Hematopoietic multipotent progenitor cell treated with erythropoietin and hydrocortisone succinate and interleukin-3 and kit ligand, for 8 days (in vitro differentiated cells): ENCODE results near the gene ATP8A2.

ENCODE experiments used
- DNase-seq: peaks from one replicate; pipeline ENCODE4 v3.0.0-alpha.2; 2015

The ATP8A2 gene

DNA sequence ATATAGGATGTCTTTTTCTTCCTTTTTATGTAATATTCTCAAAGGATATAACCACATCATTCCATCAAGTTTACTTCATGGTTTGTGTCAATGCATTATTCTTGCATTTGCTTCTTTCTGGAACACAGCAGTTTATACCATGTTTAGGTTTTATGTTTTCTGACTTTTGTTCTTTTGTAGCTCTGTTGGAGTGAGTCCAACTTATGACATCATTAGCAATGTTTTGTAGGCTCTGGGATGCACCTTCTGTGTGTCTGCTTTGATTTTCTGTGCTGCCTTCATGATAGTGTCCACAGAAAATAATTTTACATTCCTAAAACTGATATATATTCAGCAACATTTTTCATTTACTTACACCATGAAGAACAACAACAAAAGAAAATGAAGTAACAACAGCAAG lies 611.1 kb downstream of the ATP8A2 start:
- no peak for DNase-seq

DNA sequence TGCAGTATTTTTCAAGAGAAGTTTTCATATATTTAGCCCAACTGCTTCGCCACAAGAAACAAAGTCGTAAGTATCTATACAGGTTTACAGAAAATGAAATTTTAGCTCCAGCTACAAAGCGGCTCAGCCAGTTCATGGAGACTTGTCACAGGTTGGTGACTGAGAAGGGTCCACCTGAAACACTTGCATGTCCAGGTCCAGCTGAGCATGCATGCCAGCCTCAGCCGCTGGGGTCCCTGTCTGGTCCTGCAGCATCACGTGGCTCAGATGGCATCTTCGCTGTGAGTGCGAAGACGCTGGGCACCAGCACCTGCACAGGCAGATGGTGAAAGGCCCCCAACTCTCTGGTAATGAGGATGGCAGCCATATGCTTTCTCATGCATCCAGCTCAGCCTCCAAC lies 616.2 kb downstream of the ATP8A2 start:
- DNase-seq = no peak

DNA sequence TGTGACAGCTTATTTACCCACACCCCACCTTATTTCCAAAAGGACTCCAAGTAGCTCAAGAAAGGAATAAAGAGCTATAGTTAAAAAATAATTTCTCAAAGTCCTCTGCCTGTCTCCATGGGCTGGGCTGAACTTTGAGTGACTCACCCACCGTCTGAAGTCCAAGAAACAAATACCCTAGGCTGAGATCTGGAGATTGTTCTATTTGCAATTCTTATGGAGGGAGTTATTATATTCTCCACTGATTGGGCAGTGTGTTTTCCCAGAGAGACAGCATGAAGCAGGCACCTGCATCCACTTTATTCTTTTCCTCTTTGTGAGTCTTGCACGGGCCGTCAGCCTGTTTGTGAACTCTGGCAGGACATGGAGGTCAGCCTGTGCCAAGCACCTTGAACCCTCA lies 616.9 kb downstream of the ATP8A2 start:
- no peak for DNase-seq

DNA sequence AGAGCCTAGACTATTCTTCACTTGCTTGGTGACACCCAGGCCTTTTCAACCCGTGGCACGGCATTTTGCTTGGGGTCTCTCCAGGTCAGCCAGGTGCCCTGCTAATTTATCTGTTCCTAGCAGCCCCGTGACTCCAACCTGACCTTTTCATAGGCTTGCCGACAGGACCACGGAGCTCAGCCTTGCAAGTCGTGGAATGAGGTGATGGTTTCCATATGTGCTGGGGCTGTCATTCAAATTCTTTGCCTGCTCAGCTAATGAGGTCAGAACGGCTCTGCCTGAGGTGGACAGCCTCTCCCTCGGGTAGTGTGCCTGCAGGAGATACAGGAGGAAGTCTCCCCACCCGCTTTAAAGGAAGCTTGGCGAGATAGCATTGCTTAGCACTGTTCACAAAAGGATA lies 619.0 kb downstream of the ATP8A2 start:
- DNase-seq = no peak

DNA sequence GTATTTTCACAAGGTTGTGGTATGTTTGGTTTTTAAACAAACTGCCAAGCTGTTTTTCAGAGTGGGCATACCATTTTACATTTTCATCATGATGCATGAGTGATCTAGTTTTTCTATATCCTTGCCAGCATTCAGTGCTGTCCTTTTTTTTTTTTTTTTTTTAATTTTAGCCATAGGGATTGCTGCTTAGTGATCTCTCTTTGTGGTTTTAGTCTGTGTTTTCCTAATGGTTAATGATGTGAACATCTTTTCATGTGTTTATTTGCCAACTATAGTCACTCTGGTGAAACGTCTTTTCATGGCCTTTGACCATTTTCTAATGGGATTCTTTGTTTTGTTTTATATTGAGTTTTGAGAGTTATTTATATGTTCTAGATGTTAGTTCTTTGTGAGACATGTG lies 620.3 kb downstream of the ATP8A2 start:
- no peak for DNase-seq

DNA sequence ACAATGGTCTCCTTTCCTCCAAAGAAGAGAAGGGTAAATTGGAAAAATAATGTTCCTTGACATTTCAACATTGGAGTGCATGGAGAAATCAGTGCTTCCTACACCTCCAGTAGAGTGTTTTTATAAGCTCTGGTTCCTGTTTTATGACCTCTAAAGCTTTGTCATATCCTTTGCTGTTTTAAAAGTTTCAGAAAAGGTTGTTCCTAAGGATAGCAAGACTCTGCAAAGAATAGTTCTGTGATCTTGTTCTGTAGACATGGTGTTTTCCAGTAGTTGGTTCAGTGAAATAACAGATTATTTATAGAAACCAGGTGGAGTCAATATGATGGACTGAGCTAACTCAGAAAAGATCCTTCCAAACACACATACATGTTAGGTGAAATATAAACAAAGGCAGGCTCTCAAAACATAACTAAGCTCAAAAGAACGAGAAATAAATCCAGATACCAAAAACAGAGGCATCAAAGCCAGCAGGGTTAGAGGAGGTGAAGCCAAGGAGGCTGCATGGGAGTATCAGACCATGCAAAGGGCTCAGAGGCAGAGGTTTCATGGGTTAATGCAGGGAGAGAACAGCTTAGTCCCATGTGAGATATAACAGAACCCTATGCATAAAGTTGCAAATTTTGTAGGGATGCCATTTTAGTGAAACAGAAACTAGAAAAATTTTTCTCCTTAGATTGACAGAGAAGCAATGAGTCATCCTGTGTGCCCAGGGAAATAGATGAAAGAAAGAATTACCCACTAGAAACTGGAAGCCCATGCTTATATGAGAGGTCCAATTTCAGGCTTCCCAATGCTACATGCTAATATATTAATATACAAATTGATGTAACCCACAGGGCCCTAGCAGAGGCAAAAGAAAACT lies 635.7 kb downstream of the ATP8A2 start:
- no peak for DNase-seq

DNA sequence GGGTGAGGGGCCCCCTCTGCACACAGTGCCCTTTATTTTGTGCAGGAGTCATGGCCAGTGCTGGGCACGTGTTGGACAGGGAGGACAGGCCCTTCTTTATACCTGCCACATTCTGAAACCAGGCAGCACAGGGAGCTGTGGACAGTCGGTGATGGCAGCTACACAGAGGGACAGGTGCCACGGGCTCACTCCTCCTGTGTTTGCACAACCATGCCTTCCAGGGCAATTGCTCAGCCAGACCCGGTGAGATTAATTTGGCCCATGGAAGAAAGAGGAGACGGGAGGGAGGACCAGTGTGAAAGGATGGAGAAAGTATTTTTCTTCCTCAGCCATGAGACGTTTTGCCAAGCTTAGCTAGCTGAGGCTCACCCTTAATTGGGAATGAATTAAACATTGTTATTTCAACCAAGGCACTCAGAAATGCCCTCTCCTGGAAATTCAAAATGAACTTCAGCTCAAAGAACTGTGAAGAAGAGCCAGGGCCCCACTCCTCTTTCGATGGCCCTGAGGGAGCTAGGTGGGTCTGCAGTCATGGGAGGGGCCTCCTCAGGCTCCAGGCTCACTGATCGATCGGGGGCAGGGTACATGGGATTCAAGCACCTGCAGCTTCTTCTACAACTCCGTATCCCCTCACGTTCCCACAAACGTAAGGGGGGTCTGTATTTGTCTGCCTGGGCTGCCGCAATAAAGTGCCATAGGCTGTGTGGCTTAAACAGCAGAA lies 638.9 kb downstream of the ATP8A2 start:
- no peak for DNase-seq

DNA sequence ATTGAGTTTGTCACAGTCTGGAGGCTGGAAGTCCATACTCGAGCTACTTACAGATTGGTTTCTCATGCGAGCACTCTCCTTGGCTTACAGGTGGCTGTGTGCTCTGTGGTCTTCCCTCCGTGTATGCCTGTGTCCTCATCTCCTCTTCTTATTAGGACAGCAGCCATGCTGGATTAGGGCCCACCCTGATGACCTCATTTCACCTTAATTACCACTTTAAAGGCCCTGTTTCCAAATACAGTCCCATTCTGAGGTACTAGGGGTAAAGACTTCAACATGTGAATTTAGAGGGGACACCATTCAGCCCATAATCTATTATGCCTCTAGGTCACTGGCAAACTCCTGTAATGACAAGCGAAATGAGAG lies 639.4 kb downstream of the ATP8A2 start:
- DNase-seq = no peak

DNA sequence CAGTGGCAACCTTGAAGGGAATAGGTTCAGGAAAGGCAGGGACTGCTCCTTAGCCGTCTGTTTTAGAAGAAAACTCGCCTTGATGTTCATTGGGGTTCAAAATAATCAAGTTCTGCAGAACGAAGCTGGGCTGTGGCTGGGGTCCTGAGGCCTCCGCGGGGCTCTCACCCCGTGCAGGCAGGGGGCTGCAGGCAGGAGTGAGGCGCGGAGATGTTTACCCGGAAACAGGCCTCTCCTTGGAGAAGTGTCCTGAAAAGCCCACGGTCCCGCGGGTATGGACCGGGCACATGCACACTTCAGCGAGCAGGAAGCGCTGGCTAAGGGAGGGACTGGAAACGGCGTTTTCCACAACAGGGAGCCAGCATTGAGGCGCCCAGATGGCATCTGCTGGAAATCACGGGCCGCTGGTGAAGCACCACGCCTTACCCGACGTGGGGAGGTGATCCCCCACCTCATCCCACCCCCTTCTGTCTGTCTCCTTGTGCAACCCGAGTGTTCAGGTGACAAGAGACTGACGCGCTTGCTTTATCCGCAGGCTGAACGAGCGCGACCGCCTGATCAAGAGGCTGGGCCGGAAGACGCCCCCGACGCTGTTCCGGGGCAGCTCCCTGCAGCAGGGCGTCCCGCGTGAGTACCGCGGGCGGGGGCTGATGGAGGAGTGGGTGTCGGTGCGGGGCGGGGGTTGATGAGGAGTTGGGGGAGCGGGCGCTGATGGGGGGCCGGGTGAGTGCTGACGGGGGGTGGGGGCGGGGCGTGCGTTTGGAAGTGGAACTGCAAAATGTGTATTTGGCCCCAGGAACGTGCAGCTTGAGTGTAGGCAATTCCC lies 640.4 kb downstream of the ATP8A2 start:
- DNase-seq = no peak

DNA sequence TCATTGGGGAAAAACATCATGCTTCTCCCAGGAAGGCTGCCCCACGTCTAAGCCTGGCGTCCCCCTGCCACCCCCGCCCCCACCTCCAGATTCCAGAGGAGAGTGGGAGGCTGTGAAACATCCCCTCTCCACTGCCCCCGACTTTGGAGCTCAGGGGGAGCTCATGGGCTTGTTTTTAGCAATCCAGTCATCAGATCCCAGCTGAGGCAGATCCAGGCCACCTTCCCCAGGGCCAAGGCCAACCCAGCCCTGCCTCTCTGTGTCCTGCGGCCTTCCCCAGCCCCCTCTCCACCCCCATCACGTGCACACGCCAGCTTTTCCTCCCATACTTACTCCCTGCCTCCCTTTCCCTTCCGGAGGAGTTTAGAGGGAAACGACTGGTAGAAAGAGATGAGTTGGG lies 641.2 kb downstream of the ATP8A2 start:
- no peak for DNase-seq

DNA sequence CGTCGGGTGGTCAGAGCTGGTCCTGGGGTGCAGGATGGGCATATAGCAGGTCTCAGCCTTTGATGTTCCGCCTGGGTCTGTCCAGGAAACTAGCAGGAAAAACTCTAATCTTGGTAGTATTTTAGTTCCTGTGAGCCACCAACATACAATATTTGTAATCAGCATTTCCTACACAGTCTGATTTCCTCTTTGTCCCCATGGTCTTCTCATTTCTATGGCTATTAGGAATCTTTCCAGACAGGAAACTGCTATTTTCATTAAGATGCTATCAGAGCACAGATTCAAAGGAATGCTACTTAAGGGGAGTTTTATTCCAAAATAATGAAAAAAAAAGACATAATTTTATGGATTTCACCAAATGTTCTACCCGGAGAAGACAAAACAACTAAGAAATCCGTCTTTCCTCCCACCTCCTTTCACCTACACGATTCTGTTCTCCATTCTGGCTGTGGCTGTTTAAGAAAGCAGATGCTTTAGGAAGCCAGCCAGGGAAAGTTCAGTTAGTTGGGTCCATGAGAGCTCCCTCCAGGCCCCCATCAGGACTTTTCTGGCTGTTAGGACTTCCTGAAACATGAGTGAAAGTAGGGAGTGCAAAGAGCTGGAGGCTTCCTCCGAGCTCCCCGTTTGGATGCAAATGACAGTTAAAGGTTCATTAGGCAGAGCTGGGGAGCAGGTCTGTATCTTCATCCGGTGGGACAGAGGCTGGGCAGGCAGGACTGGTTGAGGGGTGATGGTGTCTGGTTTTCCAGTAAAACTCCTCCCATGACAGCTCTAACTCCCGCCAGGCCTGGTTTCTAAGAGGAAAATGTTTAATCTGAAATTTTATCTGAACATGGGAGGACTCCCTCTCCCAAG lies 643.7 kb downstream of the ATP8A2 start:
- no peak for DNase-seq

DNA sequence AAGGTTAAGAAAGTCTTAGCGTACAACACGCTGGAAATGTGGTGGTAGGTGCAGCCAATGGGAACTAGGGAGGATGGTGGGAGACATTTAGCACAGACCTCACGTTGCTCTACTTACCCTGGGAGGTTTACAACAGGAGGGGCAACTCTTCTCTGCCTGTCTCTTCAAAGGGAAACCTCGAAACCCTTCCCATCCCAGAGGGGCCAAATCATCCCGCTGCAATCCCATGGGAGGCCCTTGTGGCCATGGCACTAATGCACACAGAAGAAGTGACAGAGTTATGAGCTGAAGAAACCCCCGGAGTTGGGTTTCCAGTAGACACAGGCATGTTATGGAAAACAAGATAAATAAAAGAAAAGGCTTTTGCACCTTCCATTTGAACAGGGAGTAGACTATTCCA lies 644.4 kb downstream of the ATP8A2 start:
- DNase-seq = no peak

DNA sequence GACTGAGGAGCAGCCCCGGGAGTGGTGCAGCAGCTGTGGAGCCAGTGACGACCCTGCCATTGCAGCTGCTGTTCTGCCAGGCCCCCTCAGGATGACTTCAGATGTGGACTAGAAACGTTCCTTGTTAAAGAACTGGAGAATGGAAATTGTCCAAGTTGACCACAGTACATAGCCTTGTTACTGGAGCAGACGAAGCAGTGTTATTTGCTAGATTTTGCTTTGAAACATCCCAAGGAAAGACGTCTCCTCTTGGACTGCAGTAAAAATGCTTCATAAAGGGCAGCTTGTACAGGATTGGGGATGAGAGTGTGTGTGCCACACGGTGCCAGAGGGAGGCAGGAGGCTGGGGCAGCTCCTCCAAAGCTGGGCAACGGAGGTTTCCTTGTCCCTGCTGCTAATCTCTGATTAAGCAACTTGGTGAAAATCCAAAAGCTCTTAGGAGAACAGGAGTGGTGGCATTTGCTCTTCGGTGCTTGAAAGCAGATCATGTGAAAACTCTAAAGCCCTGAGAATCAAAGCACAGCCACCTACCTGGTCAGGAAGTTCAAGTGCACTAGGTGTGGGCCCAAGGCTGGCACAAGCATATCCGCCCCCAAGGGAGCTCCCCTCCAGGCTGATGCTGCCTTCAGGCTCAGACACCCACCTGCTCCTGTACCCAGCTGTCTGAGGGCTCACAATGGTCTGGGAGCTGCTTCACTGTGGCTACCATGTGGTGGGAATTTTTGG lies 645.6 kb downstream of the ATP8A2 start:
- DNase-seq = no peak

DNA sequence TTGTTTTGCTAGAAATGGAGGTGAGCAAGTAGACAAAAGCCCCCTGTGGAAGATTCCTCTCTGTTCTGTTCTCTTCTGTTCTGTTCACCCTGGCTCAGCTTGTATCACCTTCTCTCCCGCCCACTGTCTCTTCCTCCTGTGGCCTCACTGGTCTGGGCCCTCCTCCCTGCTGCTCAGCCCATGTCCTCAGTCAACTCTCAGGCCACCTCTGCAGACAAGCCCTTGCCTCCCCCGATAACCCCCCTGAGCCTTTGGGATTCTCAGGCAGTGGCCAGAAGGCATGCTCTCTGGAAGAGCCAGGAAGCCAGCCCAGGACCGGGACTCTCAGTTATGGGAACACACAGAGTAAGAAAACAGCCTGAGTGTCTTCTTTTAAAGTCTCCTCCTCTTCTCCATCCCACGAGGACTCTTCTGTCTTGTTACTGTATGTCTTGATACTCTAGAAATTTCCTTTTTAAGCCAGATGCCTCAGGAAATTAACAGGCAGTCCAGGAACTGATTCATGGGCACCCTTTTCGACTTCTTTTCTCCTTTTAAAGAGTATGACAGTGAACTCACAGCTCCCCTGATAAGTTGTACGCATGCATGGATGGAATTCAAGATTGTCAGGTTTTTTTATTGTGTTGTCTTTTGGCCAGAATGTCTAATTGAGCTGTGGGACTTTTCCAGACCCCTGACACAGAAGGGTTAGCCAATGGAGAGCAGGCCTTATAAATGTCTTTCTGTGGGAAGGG lies 646.3 kb downstream of the ATP8A2 start:
- no peak for DNase-seq

DNA sequence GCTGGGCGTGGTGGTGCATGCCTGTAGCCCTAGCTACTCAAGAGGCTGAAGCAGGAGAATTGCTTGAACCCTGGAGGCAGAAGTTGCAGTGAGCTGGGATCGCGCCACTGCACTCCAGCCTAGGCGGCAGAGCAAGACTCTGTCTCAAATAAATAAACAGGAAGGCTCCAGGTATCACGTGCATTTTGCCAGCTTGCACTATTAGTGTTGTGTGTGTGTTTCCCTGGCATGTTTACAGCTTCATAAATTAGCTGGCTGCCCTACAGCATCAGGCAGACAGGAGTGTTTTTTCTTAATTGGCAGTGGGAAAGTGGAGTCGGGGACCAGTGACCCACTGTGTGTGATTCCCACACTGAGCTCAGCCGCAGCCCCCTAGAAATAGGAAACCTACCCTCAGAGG lies 647.5 kb downstream of the ATP8A2 start:
- DNase-seq = no peak

DNA sequence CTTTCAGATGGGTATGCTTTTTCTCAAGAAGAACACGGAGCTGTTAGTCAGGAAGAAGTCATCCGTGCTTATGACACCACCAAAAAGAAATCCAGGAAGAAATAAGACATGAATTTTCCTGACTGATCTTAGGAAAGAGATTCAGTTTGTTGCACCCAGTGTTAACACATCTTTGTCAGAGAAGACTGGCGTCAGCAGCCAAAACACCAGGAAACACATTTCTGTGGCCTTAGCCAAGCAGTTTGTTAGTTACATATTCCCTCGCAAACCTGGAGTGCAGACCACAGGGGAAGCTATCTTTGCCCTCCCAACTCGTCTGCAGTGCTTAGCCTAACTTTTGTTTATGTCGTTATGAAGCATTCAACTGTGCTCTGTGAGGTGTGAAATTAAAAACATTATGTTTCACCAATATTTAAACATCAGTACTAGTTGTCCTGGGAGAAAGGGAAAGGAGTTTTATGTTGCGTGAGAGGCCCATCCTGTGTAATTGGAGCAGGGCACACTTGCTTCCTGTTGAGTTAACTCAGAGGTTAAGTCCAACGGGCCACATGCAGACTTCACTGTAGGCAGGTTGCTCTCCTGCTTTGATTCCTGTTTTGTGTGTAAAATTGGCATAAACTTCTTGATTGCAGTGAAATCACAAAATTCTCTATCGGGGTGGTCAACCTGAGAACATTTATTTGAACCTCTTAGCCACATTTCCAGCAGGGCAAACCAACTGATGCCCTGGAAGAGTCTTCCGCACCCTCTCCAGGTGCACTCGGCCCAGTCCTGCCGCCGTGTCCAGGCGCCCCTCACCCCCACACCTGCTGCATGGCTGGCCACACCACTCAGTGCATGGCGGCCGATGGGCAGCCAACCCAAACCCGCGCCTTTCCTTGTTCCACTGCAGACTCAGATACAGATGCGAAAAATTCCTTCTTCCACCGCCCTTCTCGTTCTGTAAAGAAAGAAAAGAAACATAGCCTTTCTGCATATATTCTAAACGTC lies 648.4 kb downstream of the ATP8A2 start:
- no peak for DNase-seq

DNA sequence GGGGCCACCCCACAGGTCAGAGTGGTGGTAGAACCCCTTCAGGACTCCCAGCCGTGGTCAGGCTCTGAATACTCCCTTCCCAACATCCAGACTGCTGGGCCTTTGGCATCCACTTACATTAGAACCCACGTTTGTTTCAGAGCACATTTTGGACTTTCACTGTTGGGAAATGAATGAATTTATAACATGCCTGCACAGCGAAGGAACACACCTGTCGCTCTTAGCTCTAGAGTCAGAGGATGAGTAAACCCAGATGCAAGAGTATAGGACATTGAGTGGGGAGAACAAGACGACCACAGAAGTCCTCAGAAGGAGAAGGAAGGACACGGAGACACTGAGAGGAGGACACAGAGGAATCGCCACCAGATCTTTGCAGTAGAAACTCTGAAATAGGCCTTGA lies 649.1 kb downstream of the ATP8A2 start:
- no peak for DNase-seq

DNA sequence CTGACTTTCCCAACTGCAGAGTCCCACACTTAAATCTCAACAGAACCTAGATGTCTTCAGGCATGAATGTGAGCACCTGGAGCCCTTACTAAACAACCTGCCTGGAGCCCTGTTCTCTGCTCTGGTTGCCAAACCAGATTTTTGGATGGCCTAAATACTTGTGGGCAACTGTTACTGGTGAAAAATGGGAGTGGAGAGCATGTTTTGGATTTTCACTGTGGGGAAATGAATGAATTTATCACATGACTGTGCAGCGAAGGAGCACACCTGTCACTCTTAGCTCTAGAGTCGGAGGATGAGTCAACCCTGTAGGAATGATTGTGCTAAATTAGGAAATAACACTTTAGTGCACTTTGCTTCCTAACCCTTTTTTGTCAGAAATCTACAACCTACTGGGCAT lies 649.7 kb downstream of the ATP8A2 start:
- no peak for DNase-seq

DNA sequence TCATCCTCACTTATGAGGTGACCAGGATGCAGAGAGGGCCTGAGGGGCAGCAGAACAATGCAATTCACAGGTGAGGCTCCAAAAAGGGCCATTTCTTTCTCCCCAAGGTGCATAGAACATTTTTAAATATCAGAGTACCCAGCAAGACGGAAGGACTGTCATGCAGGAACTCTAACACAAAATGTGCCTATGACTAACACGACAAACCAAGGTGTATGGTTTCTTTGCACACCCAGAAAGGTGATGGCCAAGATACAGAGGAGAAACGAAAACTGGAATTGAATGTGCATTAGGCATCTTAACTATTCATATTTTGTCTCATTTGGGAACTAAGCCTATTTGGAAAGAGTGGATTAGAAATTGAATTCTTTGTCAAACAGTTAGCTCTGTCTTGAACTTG lies 650.2 kb downstream of the ATP8A2 start:
- no peak for DNase-seq
